Cardiac muscle cell (in vitro differentiated cells and primary cell): Measurements from ENCODE around the gene GRAP. TPM values are rescaled to one million over a fixed set of nuclear protein-coding genes. Genes with fewer than 3 reads are reported as not detected.

ENCODE experiments used
- DNase-seq, 2 donors: peaks; one replicate each; pipeline versions ENCODE4 v3.0.0 to v3.0.0-alpha.2; 2010 to 2017; ENCODE audit warnings: low read depth in 1 of 2, low spot score in 1 of 2
- H3K27ac ChIP-seq: fragments of 200-600 bp; sonication (generic); 2 replicates; pipeline ENCODE4 v1.5.1; 2016
- H3K27me3 ChIP-seq: fragments of 200-600 bp; sonication (generic); 2 replicates; pipeline ENCODE4 v1.6.0; 2016; ENCODE audit warnings: control low read depth
- H3K36me3 ChIP-seq: fragments of 200-600 bp; sonication (generic); 2 replicates; pipeline ENCODE4 v1.5.1; 2016; ENCODE audit warnings: control low read depth
- H3K4me1 ChIP-seq: fragments of 200-600 bp; sonication (generic); 2 replicates; pipeline ENCODE4 v1.8.1; 2017; ENCODE audit warnings: low read depth, mild to moderate bottlenecking, mixed run types
- H3K4me3 ChIP-seq: fragments of 200-600 bp; sonication (generic); 2 replicates; pipeline ENCODE4 v1.5.1; 2016; ENCODE audit warnings: mild to moderate bottlenecking
- H3K9me3 ChIP-seq: fragments of 200-600 bp; sonication (generic); 2 replicates; pipeline ENCODE4 v1.5.1; 2017; ENCODE audit warnings: low read depth, mild to moderate bottlenecking, control low read depth
- polyA plus RNA-seq: library from polyadenylated mRNA; unstranded; fragments of >200 nt; fragmentation: Nextera tagmentation; extraction: Ambion mirVana; gene quantifications from 2 replicates; pipeline ENCODE4 v1.2.1, GENCODE V29; 2016
- total RNA-seq: library from RNA; depleted of rRNA; stranded (reverse); fragments of >200 nt; gene quantifications from 2 replicates; pipeline ENCODE4 v1.2.3, GENCODE V29; 2016
- TF ChIP-seq, protein P1 (sequence below): IDR thresholded peaks from 2 replicates; pipeline ENCODE4 v1.5.1; 2012; ENCODE audit warnings: low read depth, mild to moderate bottlenecking, low read length

GRAP gene
- total and polyA plus RNA-seq, 2 experiments from 2014 or later = 1.5 TPM; not detected in 1

DNA sequence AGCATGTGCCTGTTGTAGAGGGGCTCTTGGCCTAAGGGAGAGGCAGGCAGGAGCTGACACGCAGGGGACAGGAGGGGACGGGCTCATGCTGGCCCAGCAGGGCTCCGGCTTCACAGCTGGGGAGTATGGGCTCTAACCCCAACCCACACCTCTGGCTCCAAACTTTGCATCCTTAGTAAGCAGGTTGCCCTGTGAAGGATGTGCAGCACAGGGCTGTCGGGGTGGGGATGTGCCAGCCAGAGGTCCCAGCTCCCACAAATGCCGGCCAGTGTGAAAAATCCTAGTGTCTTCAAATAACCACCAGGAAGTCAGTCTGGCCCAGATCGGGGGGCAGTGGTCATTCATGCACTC is 28.2 kb downstream of the GRAP start:
- H3K9me3 ChIP-seq = no peaks in the 10 kb centered on the region
- no peak overlapping the region for H3K4me3 ChIP-seq
- no peaks in the 10 kb centered on the region for H3K36me3 ChIP-seq
- H3K27ac ChIP-seq = no peak overlapping the region
- TF ChIP-seq, protein P1, sequence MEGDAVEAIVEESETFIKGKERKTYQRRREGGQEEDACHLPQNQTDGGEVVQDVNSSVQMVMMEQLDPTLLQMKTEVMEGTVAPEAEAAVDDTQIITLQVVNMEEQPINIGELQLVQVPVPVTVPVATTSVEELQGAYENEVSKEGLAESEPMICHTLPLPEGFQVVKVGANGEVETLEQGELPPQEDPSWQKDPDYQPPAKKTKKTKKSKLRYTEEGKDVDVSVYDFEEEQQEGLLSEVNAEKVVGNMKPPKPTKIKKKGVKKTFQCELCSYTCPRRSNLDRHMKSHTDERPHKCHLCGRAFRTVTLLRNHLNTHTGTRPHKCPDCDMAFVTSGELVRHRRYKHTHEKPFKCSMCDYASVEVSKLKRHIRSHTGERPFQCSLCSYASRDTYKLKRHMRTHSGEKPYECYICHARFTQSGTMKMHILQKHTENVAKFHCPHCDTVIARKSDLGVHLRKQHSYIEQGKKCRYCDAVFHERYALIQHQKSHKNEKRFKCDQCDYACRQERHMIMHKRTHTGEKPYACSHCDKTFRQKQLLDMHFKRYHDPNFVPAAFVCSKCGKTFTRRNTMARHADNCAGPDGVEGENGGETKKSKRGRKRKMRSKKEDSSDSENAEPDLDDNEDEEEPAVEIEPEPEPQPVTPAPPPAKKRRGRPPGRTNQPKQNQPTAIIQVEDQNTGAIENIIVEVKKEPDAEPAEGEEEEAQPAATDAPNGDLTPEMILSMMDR = no peak
- DNase-seq = no peak
- H3K27me3 ChIP-seq = no peaks in the 10 kb centered on the region
- H3K4me1 ChIP-seq = no peaks in the 10 kb centered on the region

DNA sequence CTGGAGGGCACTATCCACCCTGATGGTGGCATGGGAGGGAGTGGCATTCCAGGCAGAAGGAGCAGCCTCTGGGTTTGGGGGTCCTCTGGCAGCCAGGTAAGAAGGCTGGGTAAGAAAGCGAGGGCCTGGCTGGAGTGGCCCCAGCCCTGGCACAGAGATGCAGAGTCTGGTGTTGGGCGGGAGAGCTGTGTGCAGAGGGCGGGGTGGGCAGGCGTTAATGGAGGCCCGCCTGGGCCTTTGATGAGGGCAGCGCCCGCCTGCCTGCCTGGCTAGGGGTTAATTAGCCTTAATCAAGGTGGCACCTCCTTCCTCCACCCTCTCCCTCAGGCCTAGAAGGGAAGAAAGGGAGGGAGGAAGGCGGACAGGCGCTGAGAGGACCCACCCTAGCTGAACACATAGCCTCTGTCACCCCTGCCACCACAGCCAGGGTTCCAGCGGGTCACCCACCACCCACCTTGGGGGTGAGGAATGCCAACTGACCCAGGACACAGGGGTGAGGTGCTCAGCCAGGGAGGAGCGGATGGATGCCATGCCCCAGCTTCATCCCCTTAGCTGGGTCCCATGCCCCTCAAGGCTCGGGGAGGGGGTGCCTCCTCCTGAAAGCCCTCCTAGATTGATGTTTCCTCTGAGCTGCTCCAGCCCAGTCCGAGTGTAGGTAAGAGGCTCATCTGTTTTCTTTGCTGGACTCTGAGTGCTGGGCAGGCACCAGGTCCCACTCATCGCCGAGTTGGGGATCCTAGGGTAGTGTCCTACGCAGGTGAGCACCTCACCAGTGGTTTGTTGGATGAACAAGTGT is 28.8 kb downstream of the GRAP start:
- Histone ChIP-seq H3K4me1 (no peaks in the 10 kb centered on the region), H3K36me3 (no peaks in the 10 kb centered on the region), H3K27me3 (no peaks in the 10 kb centered on the region), H3K9me3 (no peaks in the 10 kb centered on the region), H3K4me3 (no peak overlapping the region), H3K27ac (no peak overlapping the region)
- TF ChIP-seq, protein P1 = no peak
- DNase-seq = no peak

DNA sequence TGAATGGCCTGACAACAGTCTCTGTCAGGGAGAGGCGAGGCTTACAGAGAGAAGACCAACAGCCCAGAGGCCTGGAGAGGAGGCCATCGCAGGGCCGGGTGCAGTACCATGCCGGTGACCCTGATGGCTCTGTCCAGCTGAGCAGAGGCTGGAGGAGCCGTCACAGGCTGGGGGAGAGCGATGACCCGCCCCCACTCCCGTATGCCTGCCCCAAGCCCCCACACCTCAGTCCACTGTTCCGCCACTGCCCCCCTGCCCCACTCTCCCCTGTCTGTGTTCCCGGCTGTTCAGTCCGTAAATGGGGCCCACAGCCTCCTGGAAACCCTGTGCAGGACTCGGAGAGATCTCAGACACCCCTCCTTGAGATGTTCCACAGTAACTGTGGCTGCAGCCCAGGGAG is 29.4 kb downstream of the GRAP start:
- H3K9me3 ChIP-seq = no peaks in the 10 kb centered on the region
- no peaks in the 10 kb centered on the region for H3K36me3 ChIP-seq
- TF ChIP-seq, protein P1 = no peak
- no peaks in the 10 kb centered on the region for H3K27me3 ChIP-seq
- H3K27ac ChIP-seq = no peak overlapping the region
- no peak overlapping the region for H3K4me3 ChIP-seq
- DNase-seq = no peak
- no peaks in the 10 kb centered on the region for H3K4me1 ChIP-seq

DNA sequence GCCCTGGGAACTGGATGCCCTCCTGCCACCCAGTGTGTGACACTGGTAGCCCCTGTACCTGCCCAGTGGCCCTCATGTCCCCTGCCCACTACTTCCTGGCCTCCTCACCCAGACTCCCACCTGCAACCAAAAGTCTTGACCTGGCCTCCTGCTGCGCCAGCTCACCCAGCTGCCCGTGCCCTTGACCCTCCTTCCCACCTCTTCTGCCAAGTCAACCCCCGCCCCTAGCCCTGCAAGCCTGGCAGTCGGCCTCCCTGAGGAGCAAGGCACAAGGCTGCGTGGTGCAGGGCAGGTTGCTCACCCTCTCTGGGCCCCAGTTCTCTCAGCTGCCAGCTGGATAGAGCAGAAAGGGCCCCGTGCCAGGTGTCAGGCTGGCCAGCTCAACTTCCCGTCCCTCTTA is 29.9 kb downstream of the GRAP start:
- Histone ChIP-seq H3K9me3 (no peaks in the 10 kb centered on the region), H3K4me1 (no peaks in the 10 kb centered on the region), H3K27me3 (no peaks in the 10 kb centered on the region), H3K4me3 (no peak overlapping the region), H3K27ac (no peak overlapping the region), H3K36me3 (no peaks in the 10 kb centered on the region)
- TF ChIP-seq, protein P1 = no peak
- DNase-seq = no peak

DNA sequence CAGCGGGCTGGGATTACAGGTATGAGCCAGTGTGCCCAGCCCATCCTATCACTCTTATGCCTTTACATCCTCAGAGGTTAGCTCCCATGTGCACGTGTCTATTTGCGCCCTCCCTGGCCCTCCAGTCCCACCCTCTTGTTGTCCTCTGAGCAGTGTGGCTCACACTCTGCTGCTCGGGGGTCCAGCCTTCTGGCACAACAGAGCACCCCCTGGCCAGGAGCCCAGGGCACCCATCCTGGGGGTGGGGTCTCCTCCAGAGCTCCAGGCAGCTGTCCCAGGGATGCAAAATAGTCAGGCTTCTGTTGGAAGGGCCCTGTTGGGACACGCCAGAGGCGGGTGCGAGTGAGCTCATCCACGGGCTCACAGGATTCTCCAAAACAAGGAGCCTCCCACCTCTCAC is 30.5 kb downstream of the GRAP start:
- TF ChIP-seq, protein P1 = no peak
- Histone ChIP-seq H3K9me3 (no peaks in the 10 kb centered on the region), H3K4me1 (no peaks in the 10 kb centered on the region), H3K27ac (no peak overlapping the region), H3K27me3 (no peaks in the 10 kb centered on the region), H3K36me3 (no peaks in the 10 kb centered on the region), H3K4me3 (no peak overlapping the region)
- no peak for DNase-seq
